Caco-2 (cell line): ENCODE data around the gene TMEM40. TPM values are rescaled to one million over a fixed set of nuclear protein-coding genes. Genes with fewer than 3 reads are reported as not detected.
"Not testable (repeated sequence)": the region's sequence is repeated elsewhere in the genome, so short reads cannot be mapped to it uniquely, and the experiment has no call there.

Source experiments
- BruUV-seq: library from RNA; stranded (reverse); fragments of 400-500 nt; replicated peaks from 2 replicates; lab custom pipeline; 2021; lab: Mats Ljungman, UMichigan
- CTCF ChIA-PET: fragments of 300-600 bp; sonication (Branson Sonifier 250); formaldehyde crosslinking; loops from one replicate; lab custom pipeline; 2022; ENCODE audit warnings: antibody characterized with exemption; lab: Charles Lee
- POLR2A ChIA-PET: fragments of 300-600 bp; sonication (Branson Sonifier 250); formaldehyde crosslinking; loops from one replicate; lab custom pipeline; 2022; ENCODE audit warnings: antibody characterized with exemption; lab: Charles Lee
- DNase-seq, 2 experiments: peaks; one replicate each; pipeline versions ENCODE4 v3.0.0 to v3.0.0-alpha.2; 2020 to 2022
- H3K27me3 ChIP-seq: replicated peaks from 2 replicates; pipeline ENCODE4 v1.6.0; 2011; ENCODE audit warnings: low read length; ENCODE audit not compliant: control insufficient read depth, insufficient read depth
- H3K36me3 ChIP-seq: 2 replicates; pipeline ENCODE4 v1.5.1; 2011; ENCODE audit warnings: low read length; ENCODE audit not compliant: control insufficient read depth, insufficient read depth
- H3K4me1 ChIP-seq: fragments of 250-450 bp; sonication (Bioruptor Pico); 2 replicates; pipeline ENCODE4 v1.5.1; 2020; ENCODE audit warnings: mild to moderate bottlenecking
- H3K4me3 ChIP-seq: 2 replicates; pipeline ENCODE4 v1.5.1; 2011; ENCODE audit warnings: low read depth, mild to moderate bottlenecking, control low read depth, low read length
- H3K9me3 ChIP-seq: fragments of 250-450 bp; sonication (Bioruptor Pico); 2 replicates; pipeline ENCODE4 v1.5.1; 2020; ENCODE audit warnings: mild to moderate bottlenecking, moderate library complexity
- H3K27ac Mint-ChIP-seq: one replicate; pipeline ENCODE4 v1.8.0; 2022; ENCODE audit warnings: mixed read lengths; ENCODE audit not compliant: unreplicated experiment
- H3K27me3 Mint-ChIP-seq: one replicate; pipeline ENCODE4 v1.8.0; 2022; ENCODE audit warnings: mixed read lengths; ENCODE audit not compliant: insufficient read depth, unreplicated experiment
- H3K36me3 Mint-ChIP-seq: one replicate; pipeline ENCODE4 v1.8.0; 2022; ENCODE audit warnings: mild to moderate bottlenecking, mixed read lengths; ENCODE audit not compliant: insufficient read depth, unreplicated experiment
- H3K4me1 Mint-ChIP-seq: one replicate; pipeline ENCODE4 v1.8.0; 2022; ENCODE audit warnings: low read depth, mixed read lengths; ENCODE audit not compliant: unreplicated experiment
- H3K4me3 Mint-ChIP-seq: one replicate; pipeline ENCODE4 v1.8.0; 2022; ENCODE audit warnings: mild to moderate bottlenecking, moderate library complexity, mixed read lengths; ENCODE audit not compliant: unreplicated experiment
- H3K9me3 Mint-ChIP-seq: one replicate; pipeline ENCODE4 v1.8.0; 2022; ENCODE audit warnings: mixed read lengths; ENCODE audit not compliant: unreplicated experiment
- CTCF ChIP-seq, 2 experiments: fragments of 200-600 bp in 1 of 2; IDR thresholded peaks; 1 replicate in 1 of 2; 2 replicates in 1 of 2; pipeline versions ENCODE4 v1.5.1 to v1.8.0; 2011 to 2022; ENCODE audit warnings: antibody characterized with exemption in 1 of 2, control low read depth in 1 of 2, inconsistent platforms in 1 of 2, low read depth in 1 of 2, low read length in 1 of 2, mild to moderate bottlenecking in 1 of 2, moderate library complexity in 1 of 2; ENCODE audit not compliant: insufficient read depth in 1 of 2, severe bottlenecking in 1 of 2, unreplicated experiment in 1 of 2
- intact Hi-C: fragments of 100-400 bp; cut with micrococcal nuclease; formaldehyde crosslinking; loops from one replicate; pipeline ENCODE4 v1.10.0; 2022; ENCODE audit not compliant: unreplicated experiment
- total RNA-seq: library from RNA; stranded (reverse); gene quantifications from 2 replicates; pipeline ENCODE4 v1.2.3, GENCODE V29; 2022

The TMEM40 gene
- total RNA-seq, 1 experiment from 2014 or later = 0.86 TPM

- H3K27me3 ChIP-seq = no peaks in the 10 kb centered on the region
- no peaks in the 10 kb centered on the region for H3K9me3 Mint-ChIP-seq
- POLR2A ChIA-PET = no interaction called here
- H3K36me3 ChIP-seq = no peaks in the 10 kb centered on the region
- no peak for TF ChIP-seq CTCF (IDR thresholded peaks at IDR 0.05; ENCODE audit: insufficient read depth in 1 of 2, low read depth in 1 of 2, low read length in 1 of 2, severe bottlenecking in 1 of 2, unreplicated experiment in 1 of 2)
- H3K4me1 Mint-ChIP-seq = peaks cover 7% of the 10 kb centered on the region
- H3K9me3 ChIP-seq = no peaks in the 10 kb centered on the region
- intact Hi-C loops = loop anchor here (5.0 kb wide), 1 partner anchor 112 kb away; no protein-coding TSS in a partner anchor
- peaks cover 20% of the 10 kb centered on the region for H3K4me1 ChIP-seq
- H3K36me3 Mint-ChIP-seq = no peaks in the 10 kb centered on the region
- no peak overlapping the region for H3K4me3 ChIP-seq
- no TSS peak for BruUV-seq
- CTCF ChIA-PET = interaction anchor here (0.6 kb wide), 1 partner anchor 254 kb away, joined by 4 read pairs; no protein-coding TSS in a partner anchor
- no peaks in the 10 kb centered on the region for H3K27me3 Mint-ChIP-seq
- no peak overlapping the region for H3K4me3 Mint-ChIP-seq
- H3K27ac Mint-ChIP-seq = no peak overlapping the region
- no peak for DNase-seq
These were observed 34.3 kb downstream of the TMEM40 start for GRCh38 chr3:12724794-12725193.

- H3K4me1 Mint-ChIP-seq, H3K36me3 ChIP-seq, BruUV-seq, CTCF ChIA-PET, H3K4me3 ChIP-seq, H3K27me3 ChIP-seq, H3K36me3 Mint-ChIP-seq, H3K9me3 ChIP-seq, H3K27me3 Mint-ChIP-seq, H3K27ac Mint-ChIP-seq, POLR2A ChIA-PET, DNase-seq, H3K9me3 Mint-ChIP-seq, H3K4me3 Mint-ChIP-seq: not testable (repeated sequence)
- intact Hi-C loops = loop anchor here (5.0 kb wide), 1 partner anchor 111 kb away; no protein-coding TSS in a partner anchor
- peaks cover 14% of the 10 kb centered on the region for H3K4me1 ChIP-seq
These were observed 35.7 kb downstream of the TMEM40 start for GRCh38 chr3:12723362-12723761.

- Histone ChIP-seq H3K27me3 (no peaks in the 10 kb centered on the region), H3K4me1 (peaks cover 5% of the 10 kb centered on the region), H3K9me3 (no peaks in the 10 kb centered on the region), H3K36me3 (no peaks in the 10 kb centered on the region), H3K4me3 (no peak overlapping the region)
- Mint-ChIP-seq H3K4me3 (no peak overlapping the region), H3K27ac (no peak overlapping the region), H3K27me3 (no peaks in the 10 kb centered on the region), H3K9me3 (no peaks in the 10 kb centered on the region), H3K36me3 (no peaks in the 10 kb centered on the region), H3K4me1 (peaks cover 7% of the 10 kb centered on the region)
- TF ChIP-seq CTCF (IDR thresholded peaks at IDR 0.05; ENCODE audit: insufficient read depth in 1 of 2, low read depth in 1 of 2, low read length in 1 of 2, severe bottlenecking in 1 of 2, unreplicated experiment in 1 of 2) = no peak
- CTCF ChIA-PET = no interaction called here
- no peak for DNase-seq
- no TSS peak for BruUV-seq
- intact Hi-C loops = loop anchor here (5.0 kb wide), 1 partner anchor 110 kb away; no protein-coding TSS in a partner anchor
- POLR2A ChIA-PET = no interaction called here
These were observed 36.8 kb downstream of the TMEM40 start for GRCh38 chr3:12722226-12722625.
